ENCODE measurements around the gene TUSC1. TPM values are rescaled to one million over a fixed set of nuclear protein-coding genes. Genes with fewer than 3 reads are reported as not detected.
A peak's percentile ranks its signal among the peaks of the same experiment; 100 is the strongest.
"Not testable (repeated sequence)": the region's sequence is repeated elsewhere in the genome, so short reads cannot be mapped to it uniquely, and the experiment has no call there.

The TUSC1 gene
- total RNA-seq, 1 donor from 2014 or later: 45.7 TPM

GRCh38 chr9:25704800-25705199, 26.6 kb upstream of the TUSC1 start:
- Histone ChIP-seq H3K9me3 (no peaks in the 10 kb centered on the region), H3K27me3 (no peaks in the 10 kb centered on the region), H3K4me1 (no peaks in the 10 kb centered on the region), H3K27ac (no peak overlapping the region), H3K36me3 (no peaks in the 10 kb centered on the region), H3K4me3 (no peak overlapping the region)
- no peak for DNase-seq (ENCODE audit: low spot score in 2 of 2)
- TF ChIP-seq CTCF (IDR thresholded peaks at IDR 0.05): no peak
- intact Hi-C loops (cut with DNase I): loop anchor here (10.0 kb wide), 1 partner anchor 60 kb away; no protein-coding TSS in a partner anchor

- no peaks in the 10 kb centered on the region for H3K4me1 ChIP-seq
- no peaks in the 10 kb centered on the region for H3K27me3 ChIP-seq
- H3K4me3 ChIP-seq: no peak overlapping the region
- intact Hi-C loops (cut with DNase I): loop anchor here (10.0 kb wide), 1 partner anchor 61 kb away; no protein-coding TSS in a partner anchor
- no peaks in the 10 kb centered on the region for H3K36me3 ChIP-seq
- TF ChIP-seq CTCF (IDR thresholded peaks at IDR 0.05): no peak
- DNase-seq (ENCODE audit: low spot score in 2 of 2): no peak
- H3K9me3 ChIP-seq: no peaks in the 10 kb centered on the region
- H3K27ac ChIP-seq: peak overlapping the region in 1 of 2 donors; percentile 27
These were observed 25.6 kb upstream of the TUSC1 start for GRCh38 chr9:25703701-25704357.

GRCh38 chr9:25702536-25702935, 24.3 kb upstream of the TUSC1 start:
- TF ChIP-seq CTCF (IDR thresholded peaks at IDR 0.05): no peak
- H3K27me3 ChIP-seq: no peaks in the 10 kb centered on the region

GRCh38 chr9:25700899-25701298, 22.7 kb upstream of the TUSC1 start:
- not testable (repeated sequence) for H3K27ac ChIP-seq
- intact Hi-C loops (cut with DNase I): loop anchor here (2.0 to 10.0 kb wide), 2 partner anchors 20 to 64 kb away; no protein-coding TSS in a partner anchor

More at GRCh38 chr9:25702536-25702935, 24.3 kb upstream of the TUSC1 start:
- DNase-seq (ENCODE audit: low spot score in 2 of 2): no peak
- Histone ChIP-seq H3K4me3 (no peak overlapping the region), H3K27ac (no peak overlapping the region), H3K36me3 (no peaks in the 10 kb centered on the region), H3K4me1 (no peaks in the 10 kb centered on the region), H3K9me3 (no peaks in the 10 kb centered on the region)
- intact Hi-C loops (cut with DNase I): loop anchor here (10.0 kb wide), 1 partner anchor 62 kb away; no protein-coding TSS in a partner anchor

GRCh38 chr9:25700430-25700829, 22.2 kb upstream of the TUSC1 start:
- no peak for DNase-seq (ENCODE audit: low spot score in 2 of 2)
- no peak overlapping the region for H3K27ac ChIP-seq
- no peaks in the 10 kb centered on the region for H3K9me3 ChIP-seq
- no peaks in the 10 kb centered on the region for H3K27me3 ChIP-seq
- no peaks in the 10 kb centered on the region for H3K4me1 ChIP-seq
- H3K4me3 ChIP-seq: no peak overlapping the region
- intact Hi-C loops (cut with DNase I): loop anchor here (2.0 to 10.0 kb wide), 2 partner anchors 20 to 64 kb away; no protein-coding TSS in a partner anchor
- no peaks in the 10 kb centered on the region for H3K36me3 ChIP-seq
- TF ChIP-seq CTCF (IDR thresholded peaks at IDR 0.05): no peak

More at GRCh38 chr9:25700899-25701298, 22.7 kb upstream of the TUSC1 start:
- not testable (repeated sequence) for DNase-seq (ENCODE audit: low spot score in 2 of 2); H3K36me3 ChIP-seq; H3K4me3 ChIP-seq; H3K4me1 ChIP-seq; H3K27me3 ChIP-seq; H3K9me3 ChIP-seq

GRCh38 chr9:25691786-25692185, 13.5 kb upstream of the TUSC1 start:
- Histone ChIP-seq H3K36me3 (no peaks in the 10 kb centered on the region), H3K4me3 (no peak overlapping the region), H3K27ac (no peak overlapping the region), H3K4me1 (no peaks in the 10 kb centered on the region), H3K27me3 (no peaks in the 10 kb centered on the region), H3K9me3 (no peaks in the 10 kb centered on the region)
- no peak for DNase-seq (ENCODE audit: low spot score in 2 of 2)
- intact Hi-C loops (cut with DNase I): no loop called here
- TF ChIP-seq CTCF (IDR thresholded peaks at IDR 0.05): no peak
